Immature natural killer cell (primary cell): Measurements from ENCODE around the gene KCTD19. TPM values are rescaled to one million over a fixed set of nuclear protein-coding genes. Genes with fewer than 3 reads are reported as not detected.

ENCODE experiments used
- DNase-seq, 3 donors: peaks; one replicate each; pipeline ENCODE4 v3.0.0; 2022; ENCODE audit warnings: mixed read lengths in 1 of 3
- H3K27ac Mint-ChIP-seq, 6 donors: one replicate each; pipeline ENCODE4 v1.8.0; 2020; ENCODE audit warnings: mixed read lengths in 6 of 6, mild to moderate bottlenecking in 5 of 6, inconsistent platforms in 4 of 6, moderate library complexity in 3 of 6
- H3K27me3 Mint-ChIP-seq, 3 donors: one replicate each; pipeline ENCODE4 v1.8.0; 2020 to 2021; ENCODE audit warnings: low read depth in 3 of 3, mild to moderate bottlenecking in 3 of 3, mixed read lengths in 3 of 3, moderate library complexity in 3 of 3, inconsistent platforms in 1 of 3
- H3K36me3 Mint-ChIP-seq, 3 donors: one replicate each; pipeline ENCODE4 v1.8.0; 2020; ENCODE audit warnings: mixed read lengths in 3 of 3, inconsistent platforms in 2 of 3, mild to moderate bottlenecking in 2 of 3
- H3K4me1 Mint-ChIP-seq, 2 donors: one replicate each; pipeline ENCODE4 v1.8.0; 2020; ENCODE audit warnings: inconsistent platforms in 2 of 2, mild to moderate bottlenecking in 2 of 2, mixed read lengths in 2 of 2, moderate library complexity in 1 of 2
- H3K4me3 Mint-ChIP-seq, 5 donors: one replicate each; pipeline ENCODE4 v1.8.0; 2020; ENCODE audit warnings: mild to moderate bottlenecking in 5 of 5, mixed read lengths in 5 of 5, inconsistent platforms in 3 of 5, moderate library complexity in 3 of 5
- H3K9me3 Mint-ChIP-seq, 6 donors: one replicate each; pipeline ENCODE4 v1.8.0; 2020; ENCODE audit warnings: mild to moderate bottlenecking in 6 of 6, mixed read lengths in 6 of 6, inconsistent platforms in 4 of 6, moderate library complexity in 3 of 6
- polyA plus RNA-seq, 3 donors: library from polyadenylated mRNA; unstranded; fragments of 300-500 nt; fragmentation: Illumina TruSeq; gene quantifications; one replicate each; pipeline ENCODE4 v1.2.3, GENCODE V29; 2021

Gene KCTD19
- polyA plus RNA-seq, 3 donors from 2014 or later = not detected

DNA sequence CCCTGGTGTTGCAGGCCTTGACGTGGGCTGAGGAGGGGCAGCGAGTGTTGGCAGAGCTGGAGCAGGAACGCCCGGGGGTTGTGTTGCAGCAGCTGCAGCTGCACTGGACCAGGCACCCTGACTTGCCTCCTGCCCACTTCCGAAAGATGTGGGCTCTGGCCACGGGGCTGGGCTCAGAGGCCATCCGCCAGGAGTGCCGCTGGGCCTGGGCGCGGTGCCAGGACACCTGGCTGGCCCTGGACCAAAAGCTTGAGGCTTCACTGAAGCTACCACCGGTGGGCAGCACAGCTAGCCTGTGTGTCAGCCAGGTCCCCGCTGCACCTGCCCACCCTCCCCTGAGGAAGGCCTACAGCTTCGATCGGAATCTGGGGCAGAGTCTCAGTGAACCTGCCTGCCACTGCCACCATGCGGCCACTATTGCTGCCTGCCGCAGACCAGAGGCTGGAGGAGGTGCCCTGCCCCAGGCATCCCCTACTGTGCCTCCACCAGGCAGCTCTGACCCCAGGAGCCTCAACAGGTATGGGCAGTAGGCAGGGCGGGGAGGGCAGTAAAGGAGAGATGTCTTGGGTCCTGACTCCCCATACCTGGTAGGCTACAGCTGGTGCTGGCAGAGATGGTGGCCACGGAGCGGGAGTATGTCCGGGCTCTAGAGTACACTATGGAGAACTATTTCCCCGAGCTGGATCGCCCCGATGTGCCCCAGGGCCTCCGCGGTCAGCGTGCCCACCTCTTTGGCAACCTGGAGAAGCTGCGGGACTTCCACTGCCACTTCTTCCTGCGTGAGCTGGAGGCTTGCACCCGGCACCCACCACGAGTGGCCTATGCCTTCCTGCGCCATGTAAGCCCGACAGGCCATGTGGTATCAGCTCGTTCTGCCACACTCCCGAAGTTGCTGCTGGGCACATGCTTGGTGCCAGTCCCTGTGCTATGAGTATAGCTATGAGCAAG lies 41.6 kb downstream of the KCTD19 start:
- Mint-ChIP-seq H3K36me3 (peaks cover 0 to 4% (median 3%) of the 10 kb centered on the region in 3 donors), H3K4me1 (peaks cover 12% of the 10 kb centered on the region in 2 donors), H3K27ac (no peak overlapping the region), H3K4me3 (no peak overlapping the region), H3K27me3 (peaks cover 0 to 5% (median 2%) of the 10 kb centered on the region in 3 donors), H3K9me3 (no peaks in the 10 kb centered on the region)
- DNase-seq = no peak

DNA sequence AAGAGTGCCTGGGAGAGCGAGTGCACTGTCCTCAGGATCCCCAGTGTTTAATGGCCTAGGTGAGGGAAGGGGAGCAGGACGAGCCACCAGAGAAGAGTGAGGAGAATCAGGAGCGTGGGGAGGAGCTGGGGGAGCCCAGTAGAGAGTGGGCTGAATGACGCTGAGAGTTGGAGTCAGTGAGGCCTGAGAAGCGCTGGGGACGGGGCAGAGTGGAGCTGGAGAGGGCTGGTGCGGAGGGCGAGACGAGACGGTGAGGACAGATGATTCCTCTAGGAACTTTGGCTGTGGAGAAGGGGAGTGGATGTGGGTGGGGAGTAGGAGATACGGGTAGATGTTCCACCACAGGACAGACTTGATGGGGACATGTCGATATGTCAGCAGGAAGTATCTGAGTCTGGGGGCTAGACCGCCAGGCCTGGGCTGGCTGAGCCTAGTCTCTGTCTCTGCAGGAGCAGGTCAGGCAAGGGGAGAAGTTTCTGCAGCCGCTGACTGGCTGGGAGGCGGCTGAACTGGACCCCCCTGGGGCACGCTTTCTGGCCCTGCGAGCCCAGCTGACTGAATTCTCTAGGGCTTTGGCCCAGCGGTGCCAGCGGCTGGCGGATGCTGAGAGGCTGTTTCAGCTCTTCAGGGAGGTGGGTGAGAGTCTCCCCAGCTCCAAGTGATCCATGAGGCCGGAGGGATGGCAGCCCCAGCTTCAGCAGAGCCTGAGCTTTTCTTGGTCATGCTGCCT lies 42.5 kb downstream of the KCTD19 start:
- H3K27ac Mint-ChIP-seq = no peak overlapping the region
- peaks cover 0 to 4% (median 3%) of the 10 kb centered on the region in 3 donors for H3K36me3 Mint-ChIP-seq
- no peak overlapping the region for H3K4me3 Mint-ChIP-seq
- H3K9me3 Mint-ChIP-seq = no peaks in the 10 kb centered on the region
- DNase-seq = no peak
- H3K27me3 Mint-ChIP-seq = no peaks in the 10 kb centered on the region
- H3K4me1 Mint-ChIP-seq = peaks cover 2% of the 10 kb centered on the region in 2 donors

DNA sequence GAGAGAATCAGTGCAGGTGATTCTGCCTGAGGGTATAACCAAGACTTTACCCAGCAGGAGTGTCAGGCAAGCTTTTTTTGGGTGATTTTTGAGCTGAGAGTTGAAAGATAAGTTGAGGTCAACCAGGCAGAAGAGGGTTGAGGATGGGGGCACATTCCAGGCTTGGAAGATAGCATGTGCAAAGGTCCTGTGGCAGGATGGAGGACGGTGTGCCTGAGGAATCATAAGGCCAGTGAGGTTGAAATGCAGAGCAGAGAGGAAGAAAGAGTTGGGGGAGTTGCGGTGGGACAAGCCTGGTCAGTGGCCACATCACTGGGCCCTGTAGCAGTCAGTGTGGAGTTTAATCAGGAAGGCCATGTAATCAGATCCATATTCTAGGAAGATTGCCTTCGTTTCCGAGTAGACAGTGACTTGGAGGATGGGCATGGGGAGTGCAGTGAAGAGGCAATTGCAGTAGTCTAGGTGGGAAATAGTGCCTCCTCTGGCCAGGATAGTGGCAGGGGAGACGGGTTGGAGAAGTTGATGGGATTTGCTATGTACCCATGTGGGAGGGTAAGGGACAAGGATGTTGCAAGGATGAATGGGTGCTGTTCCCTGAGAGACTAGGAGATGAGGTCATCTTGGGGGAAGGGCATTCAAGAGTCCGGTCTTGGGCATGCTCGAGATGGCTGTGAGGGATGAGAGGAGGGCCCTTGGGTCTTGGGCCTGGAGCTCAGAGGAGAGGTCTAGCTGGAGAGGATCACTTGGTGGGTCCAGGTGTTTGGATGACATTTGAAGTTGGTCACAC lies 43.3 kb downstream of the KCTD19 start:
- H3K27ac Mint-ChIP-seq = peak overlapping the region in 2 of 6 donors; percentile 2 to 17
- no peaks in the 10 kb centered on the region for H3K9me3 Mint-ChIP-seq
- H3K27me3 Mint-ChIP-seq = no peaks in the 10 kb centered on the region
- peaks cover 0 to 3% of the 10 kb centered on the region in 2 donors for H3K4me1 Mint-ChIP-seq
- peaks cover 0 to 4% (median 3%) of the 10 kb centered on the region in 3 donors for H3K36me3 Mint-ChIP-seq
- H3K4me3 Mint-ChIP-seq = no peak overlapping the region
- no peak for DNase-seq

DNA sequence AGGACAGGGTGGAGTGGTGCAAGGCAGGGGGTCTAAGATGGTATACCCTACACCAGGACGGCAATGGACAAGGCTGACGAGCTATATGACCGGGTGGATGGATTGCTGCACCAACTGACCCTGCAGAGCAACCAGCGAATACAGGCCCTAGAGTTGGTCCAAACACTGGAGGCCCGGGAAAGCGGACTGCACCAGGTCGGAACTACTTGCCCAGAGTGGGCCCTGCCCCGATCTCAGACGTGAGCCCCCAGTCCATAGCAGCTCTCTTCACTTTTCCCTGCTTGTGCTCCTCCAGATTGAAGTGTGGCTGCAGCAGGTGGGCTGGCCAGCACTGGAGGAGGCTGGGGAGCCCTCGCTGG lies 44.1 kb downstream of the KCTD19 start:
- Mint-ChIP-seq H3K4me3 (no peak overlapping the region), H3K9me3 (no peaks in the 10 kb centered on the region), H3K4me1 (peaks cover 4 to 7% of the 10 kb centered on the region in 2 donors)

DNA sequence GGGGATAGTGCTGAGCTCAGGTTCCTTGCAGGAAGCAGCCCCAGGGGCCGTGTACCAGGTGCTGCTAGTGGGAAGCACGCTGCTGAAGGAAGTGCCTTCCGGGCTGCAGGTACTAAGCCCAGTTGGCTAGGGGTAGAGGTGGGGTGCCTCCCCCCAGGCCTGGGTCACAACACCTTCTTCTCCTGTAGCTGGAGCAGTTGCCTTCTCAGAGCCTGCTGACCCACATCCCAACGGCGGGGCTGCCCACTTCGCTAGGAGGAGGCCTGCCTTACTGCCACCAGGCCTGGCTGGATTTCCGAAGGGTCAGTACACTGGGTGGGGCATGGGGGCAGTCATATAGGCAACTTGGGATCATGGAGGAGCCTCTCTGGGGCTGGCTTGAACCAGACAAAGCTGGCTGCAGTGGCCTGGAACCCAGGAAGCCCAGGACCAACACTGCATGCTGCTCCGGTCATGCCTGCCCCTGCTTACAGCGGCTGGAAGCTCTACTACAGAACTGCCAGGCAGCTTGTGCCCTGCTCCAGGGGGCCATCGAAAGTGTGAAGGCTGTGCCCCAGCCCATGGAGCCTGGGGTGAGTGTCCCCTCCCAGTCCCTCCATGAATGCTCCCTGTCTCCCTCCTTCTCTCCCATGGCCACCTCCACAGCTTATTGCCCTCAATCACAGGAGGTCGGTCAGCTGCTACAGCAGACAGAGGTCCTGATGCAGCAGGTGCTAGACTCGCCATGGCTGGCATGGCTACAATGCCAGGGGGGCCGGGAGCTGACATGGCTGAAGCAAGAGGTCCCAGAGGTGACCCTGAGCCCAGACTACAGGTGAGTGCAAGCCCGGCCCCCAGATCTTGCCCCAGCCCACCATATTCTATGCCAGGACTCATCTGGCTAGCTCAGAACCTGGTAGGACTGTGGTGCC lies 44.8 kb downstream of the KCTD19 start:
- Mint-ChIP-seq H3K36me3 (peaks cover 0 to 4% (median 3%) of the 10 kb centered on the region in 3 donors), H3K4me3 (peak overlapping the region in 1 of 5 donors; percentile 36)

More for the DNA sequence above, 44.1 kb downstream of the KCTD19 start:
- Mint-ChIP-seq H3K36me3 (peaks cover 0 to 4% (median 3%) of the 10 kb centered on the region in 3 donors), H3K27me3 (no peaks in the 10 kb centered on the region), H3K27ac (no peak overlapping the region)
- no peak for DNase-seq

DNA sequence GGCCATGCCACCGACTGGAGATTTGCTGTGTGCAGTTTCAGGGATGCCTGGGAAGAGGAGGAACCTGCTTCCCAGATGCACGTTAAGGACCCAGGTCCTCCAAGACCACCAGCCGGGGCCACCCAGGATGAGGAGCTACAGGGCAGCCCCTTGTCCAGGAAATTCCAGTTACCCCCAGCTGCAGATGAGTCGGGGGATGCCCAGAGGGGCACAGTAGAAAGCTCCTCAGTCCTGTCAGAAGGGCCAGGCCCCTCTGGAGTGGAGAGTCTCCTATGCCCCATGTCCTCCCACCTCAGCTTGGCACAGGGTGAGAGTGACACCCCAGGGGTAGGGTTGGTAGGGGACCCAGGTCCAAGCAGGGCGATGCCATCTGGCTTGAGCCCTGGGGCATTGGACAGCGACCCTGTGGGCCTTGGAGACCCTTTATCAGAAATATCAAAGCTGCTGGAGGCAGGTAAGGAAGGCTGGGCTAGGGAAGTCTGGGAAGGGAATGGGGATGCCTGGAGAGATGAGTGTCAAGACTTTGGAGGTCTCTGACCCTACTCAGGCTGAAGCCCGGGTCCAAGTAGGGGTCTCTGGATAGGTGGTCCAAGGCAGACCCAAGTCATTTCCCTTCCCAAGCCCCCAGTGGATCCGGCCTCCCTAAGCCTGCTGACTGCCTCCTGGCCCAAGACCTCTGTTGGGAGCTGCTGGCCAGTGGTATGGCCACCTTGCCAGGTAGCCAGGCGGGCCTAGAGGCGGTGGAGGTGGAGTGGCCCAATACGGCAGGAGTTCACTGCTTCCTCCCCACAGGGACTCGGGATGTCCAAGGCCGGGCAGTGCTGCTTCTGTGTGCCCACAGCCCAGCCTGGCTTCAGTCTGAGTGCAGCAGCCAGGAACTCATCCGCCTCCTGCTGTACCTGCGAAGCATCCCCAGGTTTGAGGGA lies 46.2 kb downstream of the KCTD19 start:
- Mint-ChIP-seq H3K27me3 (no peaks in the 10 kb centered on the region), H3K36me3 (peaks cover 0 to 8% (median 5%) of the 10 kb centered on the region in 3 donors), H3K4me1 (peaks cover 9 to 10% of the 10 kb centered on the region in 2 donors), H3K9me3 (no peaks in the 10 kb centered on the region), H3K4me3 (peak overlapping the region in 4 of 5 donors; percentile 38 to 57 (median 46)), H3K27ac (peak overlapping the region in 2 of 6 donors; percentile 12 to 46)
- DNase-seq = no peak

More for the DNA sequence above, 44.8 kb downstream of the KCTD19 start:
- no peaks in the 10 kb centered on the region for H3K9me3 Mint-ChIP-seq
- peaks cover 6 to 9% of the 10 kb centered on the region in 2 donors for H3K4me1 Mint-ChIP-seq
- H3K27ac Mint-ChIP-seq = no peak overlapping the region
- H3K27me3 Mint-ChIP-seq = no peaks in the 10 kb centered on the region
- no peak for DNase-seq

DNA sequence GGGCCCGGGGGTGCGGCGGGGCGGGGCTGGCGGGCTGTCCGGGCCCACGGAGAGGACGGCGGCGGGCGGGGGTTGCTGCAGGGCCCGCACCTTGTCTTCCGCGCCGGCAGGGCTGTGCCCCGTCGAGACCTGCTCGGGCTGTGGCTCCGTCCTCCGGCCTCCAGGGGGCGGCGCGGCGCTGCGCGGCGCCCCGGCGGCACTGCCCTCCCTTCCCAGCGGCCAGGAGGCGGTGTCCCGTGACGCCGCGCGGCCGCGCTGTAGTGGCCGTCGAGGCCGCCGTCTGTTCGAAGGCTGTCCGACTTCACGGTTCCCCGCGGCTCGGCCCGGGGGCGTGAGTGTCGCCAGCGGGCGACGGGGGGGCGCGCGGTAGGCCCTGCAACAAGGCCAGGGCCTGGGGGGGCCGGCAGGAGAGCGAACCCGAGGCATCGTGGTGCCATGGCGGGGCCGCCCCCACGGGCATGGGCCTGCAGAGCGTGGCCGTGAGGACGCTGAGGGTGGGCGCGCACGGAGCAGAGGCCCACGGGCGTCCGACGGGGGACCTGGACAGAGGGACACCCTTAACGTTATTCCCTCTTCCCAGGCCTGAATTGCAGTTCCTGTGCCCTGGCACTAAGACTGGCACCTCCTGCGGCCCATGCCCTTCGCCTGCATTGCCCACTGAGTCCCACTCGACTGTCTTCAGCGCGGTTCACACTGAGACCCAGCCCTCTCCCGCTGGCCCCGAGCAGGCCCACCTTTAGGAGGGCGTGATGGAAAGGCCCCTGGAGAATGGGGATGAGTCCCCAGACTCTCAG lies 47.0 kb downstream of the KCTD19 start, which contains the start of gene PLEKHG4:
TSS of gene PLEKHG4 (plus strand) at position 237 of the 794 bp plus-strand sequence. CDS start at position 750, 513 bp downstream.
- Mint-ChIP-seq H3K4me1 (peaks cover 9 to 10% of the 10 kb centered on the region in 2 donors), H3K27me3 (no peaks in the 10 kb centered on the region), H3K27ac (peak within 1 kb of the TSS in 4 of 6 donors; percentile 24 to 71 (median 40)), H3K36me3 (peaks cover 0 to 8% (median 5%) of the 10 kb centered on the region in 3 donors), H3K4me3 (peak within 1 kb of the TSS; percentile 76 to 82 (median 81)), H3K9me3 (no peaks in the 10 kb centered on the region)
- DNase-seq = peak; percentile 72 to 80 (median 74)

DNA sequence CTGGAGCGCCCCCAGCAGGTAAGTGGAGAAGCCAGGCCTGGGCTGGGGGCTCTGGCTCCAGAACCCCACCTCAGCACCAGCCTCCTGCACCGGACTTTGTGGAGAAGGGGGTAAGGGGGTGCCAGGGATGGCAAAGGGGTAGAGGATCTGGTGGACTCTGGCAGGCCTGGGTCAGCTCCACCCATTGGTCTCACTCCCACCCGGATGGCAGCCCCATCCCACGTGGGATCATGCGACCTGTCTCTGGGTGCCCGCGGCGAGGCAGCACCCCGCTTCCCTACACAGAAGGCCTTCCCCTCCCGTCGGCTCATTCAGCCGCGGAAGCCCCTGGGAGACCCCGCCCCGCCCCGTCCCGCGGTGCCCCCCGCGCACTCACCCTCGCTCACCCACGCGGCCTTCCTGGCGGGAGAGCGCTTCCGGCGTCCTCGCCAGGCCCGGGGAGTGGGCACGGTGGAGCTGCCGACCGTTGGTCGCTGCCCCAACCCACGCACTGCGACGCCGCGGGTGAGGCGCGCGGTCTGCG lies 47.7 kb downstream of the KCTD19 start:
- Mint-ChIP-seq H3K4me1 (peaks cover 9 to 10% of the 10 kb centered on the region in 2 donors), H3K4me3 (peak overlapping the region; percentile 76 to 82 (median 81)), H3K9me3 (no peaks in the 10 kb centered on the region), H3K27me3 (no peaks in the 10 kb centered on the region), H3K36me3 (peaks cover 0 to 8% (median 5%) of the 10 kb centered on the region in 3 donors), H3K27ac (peak overlapping the region in 2 of 6 donors; percentile 51 to 71)
- DNase-seq = no peak

DNA sequence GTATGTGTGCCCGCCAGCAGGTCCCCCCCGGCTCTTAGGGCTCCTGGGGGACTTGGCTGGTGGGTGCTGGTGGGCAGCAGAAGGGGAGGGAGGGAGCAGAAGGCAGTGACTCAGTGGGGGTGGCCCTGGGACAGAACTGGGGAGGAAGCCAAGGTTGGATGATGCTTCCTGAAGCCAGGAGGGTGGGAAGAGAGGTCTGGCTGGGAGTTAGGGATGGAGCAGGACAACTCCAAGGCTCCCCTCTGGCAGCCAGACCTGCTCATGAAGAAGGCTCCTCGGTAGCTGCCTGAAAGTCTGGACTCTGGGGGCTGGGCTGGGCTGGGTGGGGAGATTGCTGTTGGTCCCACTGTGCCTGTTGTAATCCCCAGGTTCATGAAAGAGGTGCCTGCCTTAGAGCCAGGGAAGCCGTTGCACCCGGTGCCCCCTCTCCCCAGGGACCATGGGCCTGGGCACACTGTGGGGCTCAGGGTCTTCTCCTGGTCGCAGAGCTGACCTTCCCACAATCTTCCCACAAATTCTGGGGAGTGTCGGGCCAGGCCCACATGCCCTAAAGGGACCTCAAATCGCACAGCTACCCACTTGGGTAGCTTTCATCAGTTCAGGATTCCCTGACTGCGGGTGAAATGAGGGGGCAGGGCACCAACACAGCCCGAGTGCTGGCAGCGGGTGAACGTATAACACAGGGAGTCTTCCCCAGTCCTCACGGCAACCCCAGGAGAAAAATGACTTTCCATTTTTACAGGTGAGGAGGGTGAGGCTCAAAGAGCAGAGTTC lies 48.4 kb downstream of the KCTD19 start:
- DNase-seq = no peak
- H3K4me1 Mint-ChIP-seq = peaks cover 9 to 10% of the 10 kb centered on the region in 2 donors
- no peaks in the 10 kb centered on the region for H3K9me3 Mint-ChIP-seq
- peaks cover 0 to 5% (median 5%) of the 10 kb centered on the region in 3 donors for H3K36me3 Mint-ChIP-seq
- H3K4me3 Mint-ChIP-seq = peak overlapping the region; percentile 76 to 82 (median 81)
- H3K27me3 Mint-ChIP-seq = no peaks in the 10 kb centered on the region
- H3K27ac Mint-ChIP-seq = peak overlapping the region in 3 of 6 donors; percentile 24 to 51 (median 29)

DNA sequence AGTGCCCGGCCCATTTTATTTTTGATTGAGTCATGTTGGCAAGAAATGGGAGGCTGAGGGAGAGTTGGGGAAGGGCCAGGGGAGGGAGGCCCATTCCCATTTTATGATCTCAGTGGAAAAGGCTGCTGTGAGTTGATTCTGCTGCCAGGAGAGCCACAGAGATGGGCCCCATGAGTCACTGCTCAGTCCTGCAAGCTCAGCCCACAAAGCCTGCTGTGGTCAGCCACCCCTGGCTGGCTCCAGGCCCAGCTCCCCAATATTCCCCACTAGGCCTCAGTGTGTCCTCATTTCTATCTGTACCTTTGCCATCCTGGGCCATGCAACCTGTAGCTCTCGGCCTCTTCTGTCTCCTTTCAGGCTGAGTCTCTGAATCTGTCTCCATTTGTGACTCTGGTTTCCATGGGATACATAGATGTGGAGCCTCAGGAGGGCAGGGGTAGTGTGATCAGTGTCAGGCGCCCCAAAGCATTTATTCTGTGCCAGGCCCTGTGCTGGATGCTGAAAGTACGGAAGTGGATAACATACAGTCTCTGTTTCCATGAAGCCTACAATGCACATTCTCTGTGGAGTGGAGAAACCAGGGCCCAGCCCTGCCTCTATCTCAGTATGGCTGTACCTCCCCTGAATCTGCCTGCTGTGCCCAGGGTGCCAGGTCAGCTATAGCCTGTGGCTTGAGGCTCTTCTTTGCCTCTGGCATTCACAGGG lies 49.1 kb downstream of the KCTD19 start:
- Mint-ChIP-seq H3K36me3 (peaks cover 0 to 5% (median 5%) of the 10 kb centered on the region in 3 donors), H3K27ac (peak overlapping the region in 2 of 6 donors; percentile 26 to 30), H3K4me3 (peak overlapping the region in 4 of 5 donors; percentile 46 to 62 (median 51)), H3K27me3 (no peaks in the 10 kb centered on the region), H3K9me3 (no peaks in the 10 kb centered on the region), H3K4me1 (peaks cover 9 to 10% of the 10 kb centered on the region in 2 donors)
- no peak for DNase-seq
